ENCODE results near the gene HPCAL4.
A peak's percentile ranks its signal among the peaks of the same experiment; 100 is the strongest.

Gene HPCAL4

GRCh38 chr1:39721664-39722063, 30.4 kb upstream of the HPCAL4 start:
- no peak for TF ChIP-seq CTCF (IDR thresholded peaks at IDR 0.05; ENCODE audit: low read depth, low read length, missing control alignments)
- DNase-seq (ENCODE audit: low read depth) = no peak
- in situ Hi-C loops (cut with HindIII; ENCODE audit: low sequenced_read_pairs) = no loop called here
- no peak overlapping the region for H3K4me3 ChIP-seq (ENCODE audit: low read depth, low read length)

- in situ Hi-C loops (cut with HindIII; ENCODE audit: low sequenced_read_pairs) = no loop called here
- H3K4me3 ChIP-seq (ENCODE audit: low read depth, low read length) = no peak overlapping the region
- TF ChIP-seq CTCF (IDR thresholded peaks at IDR 0.05; ENCODE audit: low read depth, low read length, missing control alignments) = peak; percentile 5
- DNase-seq (ENCODE audit: low read depth) = peak; percentile 57
These were observed 29.1 kb upstream of the HPCAL4 start for GRCh38 chr1:39720094-39720999.

- no peak for TF ChIP-seq CTCF (IDR thresholded peaks at IDR 0.05; ENCODE audit: low read depth, low read length, missing control alignments)
- no peak overlapping the region for H3K4me3 ChIP-seq (ENCODE audit: low read depth, low read length)
- in situ Hi-C loops (cut with HindIII; ENCODE audit: low sequenced_read_pairs) = no loop called here
- no peak for DNase-seq (ENCODE audit: low read depth)
These were observed 26.6 kb upstream of the HPCAL4 start for GRCh38 chr1:39717809-39718208.

GRCh38 chr1:39713557-39713956, 22.3 kb upstream of the HPCAL4 start:
- no peak for DNase-seq (ENCODE audit: low read depth)
- in situ Hi-C loops (cut with HindIII; ENCODE audit: low sequenced_read_pairs) = no loop called here
- no peak for TF ChIP-seq CTCF (IDR thresholded peaks at IDR 0.05; ENCODE audit: low read depth, low read length, missing control alignments)
- no peak overlapping the region for H3K4me3 ChIP-seq (ENCODE audit: low read depth, low read length)

GRCh38 chr1:39711966-39712340, 20.7 kb upstream of the HPCAL4 start:
- no peak for DNase-seq (ENCODE audit: low read depth)
- TF ChIP-seq CTCF (IDR thresholded peaks at IDR 0.05; ENCODE audit: low read depth, low read length, missing control alignments) = no peak
- in situ Hi-C loops (cut with HindIII; ENCODE audit: low sequenced_read_pairs) = no loop called here
- no peak overlapping the region for H3K4me3 ChIP-seq (ENCODE audit: low read depth, low read length)

- no peak for DNase-seq (ENCODE audit: low read depth)
- in situ Hi-C loops (cut with HindIII; ENCODE audit: low sequenced_read_pairs) = no loop called here
These were observed 20.1 kb upstream of the HPCAL4 start for GRCh38 chr1:39711104-39711965.

More at GRCh38 chr1:39711104-39711965, 20.1 kb upstream of the HPCAL4 start:
- H3K4me3 ChIP-seq (ENCODE audit: low read depth, low read length) = no peak overlapping the region
- TF ChIP-seq CTCF (IDR thresholded peaks at IDR 0.05; ENCODE audit: low read depth, low read length, missing control alignments) = no peak

Measured in astrocyte of the cerebellum (primary cell).